Stimulated activated CD8-positive, alpha-beta memory T cell treated with anti-CD3 and anti-CD28 coated beads, Interleukin-15, amount 100 ng/mL, for 48 hours (primary cell): ENCODE data around the gene HTR6.

Experiments
- DNase-seq, 2 donors: peaks; one replicate each; pipeline ENCODE4 v3.0.0-alpha.2; 2020; ENCODE audit warnings: low read depth in 2 of 2

HTR6 gene

GRCh38 chr1:19720973-19721372, 56.3 kb downstream of the HTR6 start:
- DNase-seq = no peak

- no peak for DNase-seq
Measured at GRCh38 chr1:19723874-19724273, 59.2 kb downstream of the HTR6 start.

- no peak for DNase-seq
Measured at GRCh38 chr1:19725606-19726005, 60.9 kb downstream of the HTR6 start.

GRCh38 chr1:19728413-19729145, 63.9 kb downstream of the HTR6 start:
- DNase-seq = no peak

GRCh38 chr1:19730232-19730631, 65.6 kb downstream of the HTR6 start:
- no peak for DNase-seq
